SU-DHL-6 (cell line): Measurements from ENCODE around the gene DNER.

ENCODE experiments used
- H2AFZ ChIP-seq: fragments of 200-600 bp; sonication (generic); 2 replicates; pipeline ENCODE4 v1.6.1; 2014; ENCODE audit warnings: low read depth, mild to moderate bottlenecking, moderate library complexity, mixed read lengths, antibody characterized with exemption, low read length; ENCODE audit not compliant: severe bottlenecking
- H3F3A ChIP-seq: fragments of 200-600 bp; shearing (Covaris generic); 2 replicates; pipeline ENCODE4 v1.6.0; 2016; ENCODE audit warnings: antibody characterized with exemption, mild to moderate bottlenecking; ENCODE audit not compliant: insufficient read depth
- H3K27ac ChIP-seq: fragments of 200-600 bp; sonication (generic); 2 replicates; pipeline ENCODE4 v1.5.1; 2016; ENCODE audit warnings: low read depth, mild to moderate bottlenecking, low read length, moderate library complexity, mixed read lengths
- H3K27me3 ChIP-seq: fragments of 200-600 bp; sonication (generic), shearing (Covaris generic); 2 replicates; pipeline ENCODE4 v1.6.0; 2014; ENCODE audit warnings: mild to moderate bottlenecking, low read length
- H3K36me3 ChIP-seq: fragments of 200-600 bp; sonication (generic); 2 replicates; pipeline ENCODE4 v1.6.1; 2014; ENCODE audit warnings: mild to moderate bottlenecking, low read length, mixed read lengths
- H3K4me2 ChIP-seq: fragments of 300-600, 200-600 bp; shearing (Covaris generic), sonication (generic); 2 replicates; pipeline ENCODE4 v1.6.0; 2014; ENCODE audit warnings: low read length, low read depth, mild to moderate bottlenecking; ENCODE audit not compliant: poor library complexity, severe bottlenecking
- H3K4me3 ChIP-seq: fragments of 200-600 bp; sonication (generic); 2 replicates; pipeline ENCODE4 v1.5.1; 2014; ENCODE audit warnings: antibody characterized with exemption, low read length, mild to moderate bottlenecking, mixed read lengths; ENCODE audit not compliant: insufficient read depth, poor library complexity, severe bottlenecking
- H3K79me2 ChIP-seq: fragments of 200-600 bp; sonication (generic); 2 replicates; pipeline ENCODE4 v1.6.1; 2014; ENCODE audit warnings: mild to moderate bottlenecking, low read length, moderate library complexity; ENCODE audit not compliant: insufficient read depth
- H3K9ac ChIP-seq: fragments of 200-600 bp; sonication (generic); 2 replicates; pipeline ENCODE4 v1.7.0; 2014; ENCODE audit warnings: mild to moderate bottlenecking, low read length
- H3K9me2 ChIP-seq: fragments of 200-600 bp; sonication (generic); replicated peaks from 2 replicates; pipeline ENCODE4 v1.6.1; 2014; ENCODE audit warnings: low read length; ENCODE audit not compliant: insufficient read depth
- H3K9me3 ChIP-seq: fragments of 200-600 bp; sonication (generic); 2 replicates; pipeline ENCODE4 v1.6.1; 2014; ENCODE audit warnings: low read length, mixed read lengths; ENCODE audit not compliant: insufficient read depth
- H4K20me1 ChIP-seq: fragments of 200-600 bp; sonication (generic); 2 replicates; pipeline ENCODE4 v1.6.1; 2014; ENCODE audit warnings: low read depth, mild to moderate bottlenecking, antibody characterized with exemption, low read length, moderate library complexity, mixed read lengths
- EZH2phosphoT487 ChIP-seq: fragments of 200-600 bp; sonication (generic), shearing (Covaris generic); conservative IDR thresholded peaks from 2 replicates; pipeline ENCODE4 v1.6.1; 2018; ENCODE audit warnings: mild to moderate bottlenecking, antibody characterized with exemption, low read length, moderate library complexity, mixed read lengths
- TF ChIP-seq, protein P1 (sequence below): fragments of 200-600 bp; sonication (generic); IDR thresholded peaks from one replicate; pipeline ENCODE4 v1.5.1; 2017; ENCODE audit warnings: antibody characterized with exemption, mild to moderate bottlenecking, low read length, moderate library complexity; ENCODE audit not compliant: insufficient read depth, poor library complexity, severe bottlenecking

DNER gene

DNA sequence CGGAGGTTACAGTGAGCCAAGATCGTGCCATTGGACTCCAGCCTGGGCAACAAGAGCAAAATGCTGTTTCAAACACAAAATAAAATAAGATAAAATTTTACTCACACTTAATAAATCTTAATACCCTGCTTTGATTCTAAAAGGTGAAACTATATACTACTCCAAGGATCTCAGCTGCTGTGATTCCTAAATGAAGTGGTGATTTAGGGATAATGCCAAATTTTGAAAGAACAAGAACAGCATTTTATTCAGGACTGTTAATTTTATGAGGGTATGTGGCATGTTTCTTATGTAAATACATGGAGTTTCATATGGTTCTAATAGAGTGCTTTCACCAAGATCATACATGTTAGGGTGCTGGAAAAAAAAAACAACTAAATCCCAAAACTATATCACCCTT lies 243.6 kb downstream of the DNER start:
- Histone ChIP-seq H3K27me3 (no peaks in the 10 kb centered on the region), H3K27ac (no peak overlapping the region), H3K36me3 (no peaks in the 10 kb centered on the region), H3K9ac (no peak overlapping the region), H3F3A (no peaks in the 10 kb centered on the region), H4K20me1 (no peaks in the 10 kb centered on the region), H3K9me2 (no peaks in the 10 kb centered on the region), H3K9me3 (no peaks in the 10 kb centered on the region), H3K4me3 (no peak overlapping the region), H3K79me2 (no peaks in the 10 kb centered on the region), H3K4me2 (no peak overlapping the region), H2AFZ (no peak overlapping the region)
- TF ChIP-seq, protein P1, sequence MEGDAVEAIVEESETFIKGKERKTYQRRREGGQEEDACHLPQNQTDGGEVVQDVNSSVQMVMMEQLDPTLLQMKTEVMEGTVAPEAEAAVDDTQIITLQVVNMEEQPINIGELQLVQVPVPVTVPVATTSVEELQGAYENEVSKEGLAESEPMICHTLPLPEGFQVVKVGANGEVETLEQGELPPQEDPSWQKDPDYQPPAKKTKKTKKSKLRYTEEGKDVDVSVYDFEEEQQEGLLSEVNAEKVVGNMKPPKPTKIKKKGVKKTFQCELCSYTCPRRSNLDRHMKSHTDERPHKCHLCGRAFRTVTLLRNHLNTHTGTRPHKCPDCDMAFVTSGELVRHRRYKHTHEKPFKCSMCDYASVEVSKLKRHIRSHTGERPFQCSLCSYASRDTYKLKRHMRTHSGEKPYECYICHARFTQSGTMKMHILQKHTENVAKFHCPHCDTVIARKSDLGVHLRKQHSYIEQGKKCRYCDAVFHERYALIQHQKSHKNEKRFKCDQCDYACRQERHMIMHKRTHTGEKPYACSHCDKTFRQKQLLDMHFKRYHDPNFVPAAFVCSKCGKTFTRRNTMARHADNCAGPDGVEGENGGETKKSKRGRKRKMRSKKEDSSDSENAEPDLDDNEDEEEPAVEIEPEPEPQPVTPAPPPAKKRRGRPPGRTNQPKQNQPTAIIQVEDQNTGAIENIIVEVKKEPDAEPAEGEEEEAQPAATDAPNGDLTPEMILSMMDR, result no peak
- no peak for TF ChIP-seq EZH2phosphoT487

DNA sequence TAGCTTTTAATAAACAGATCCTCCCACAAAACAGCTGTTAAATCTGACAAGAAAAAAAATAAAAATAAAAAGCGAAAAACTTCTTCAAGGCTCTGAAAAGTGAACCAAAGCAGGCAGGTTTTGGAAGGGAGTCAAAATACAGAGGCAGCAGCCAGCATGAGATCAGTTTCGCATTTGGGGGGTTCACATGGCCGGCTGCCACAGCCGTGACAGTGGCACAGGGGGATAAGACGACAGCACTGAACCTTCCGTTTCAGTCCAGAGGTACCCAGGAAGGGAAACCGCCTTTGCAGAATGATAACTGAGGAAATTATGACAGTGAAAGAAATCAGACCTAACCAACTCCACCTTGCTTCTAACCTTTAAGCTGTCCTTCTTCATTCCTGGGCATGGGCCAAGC lies 246.6 kb downstream of the DNER start:
- H3K27ac ChIP-seq, result no peak overlapping the region
- no peaks in the 10 kb centered on the region for H3K36me3 ChIP-seq
- H2AFZ ChIP-seq, result no peak overlapping the region
- H3F3A ChIP-seq, result no peaks in the 10 kb centered on the region
- no peaks in the 10 kb centered on the region for H3K9me2 ChIP-seq
- no peak overlapping the region for H3K9ac ChIP-seq
- no peak overlapping the region for H3K4me3 ChIP-seq
- no peak for TF ChIP-seq EZH2phosphoT487
- TF ChIP-seq, protein P1, result no peak
- no peaks in the 10 kb centered on the region for H3K9me3 ChIP-seq
- H3K4me2 ChIP-seq, result no peak overlapping the region
- no peaks in the 10 kb centered on the region for H3K27me3 ChIP-seq
- no peaks in the 10 kb centered on the region for H3K79me2 ChIP-seq
- no peaks in the 10 kb centered on the region for H4K20me1 ChIP-seq

DNA sequence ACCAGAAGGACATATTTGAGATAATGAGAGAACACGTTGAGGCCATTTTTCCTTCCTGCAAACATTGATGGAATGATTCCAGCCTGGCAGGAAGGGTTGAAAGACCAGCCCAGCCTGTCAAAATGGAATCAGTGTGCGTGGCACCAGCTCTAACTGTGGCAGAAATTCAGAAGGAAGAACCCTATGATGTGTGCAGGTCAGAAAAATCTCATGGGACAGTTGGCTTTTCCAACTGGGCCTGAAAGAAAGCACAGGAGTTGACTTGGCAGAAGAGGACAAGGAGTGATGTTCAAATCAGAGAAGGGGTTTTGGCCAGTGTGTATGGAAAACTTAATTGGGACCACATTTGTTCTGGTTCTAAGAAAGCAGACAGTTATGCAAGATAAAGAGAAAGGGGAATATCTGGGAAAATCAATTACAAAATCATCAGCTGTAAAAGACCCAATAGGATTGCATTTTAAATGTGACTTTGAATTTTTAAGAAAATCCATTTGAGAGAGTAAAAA lies 250.5 kb downstream of the DNER start:
- no peaks in the 10 kb centered on the region for H3K9me2 ChIP-seq
- H3K4me3 ChIP-seq, result no peak overlapping the region
- H3K36me3 ChIP-seq, result no peaks in the 10 kb centered on the region
- H3K27ac ChIP-seq, result no peak overlapping the region
- no peaks in the 10 kb centered on the region for H3F3A ChIP-seq
- H2AFZ ChIP-seq, result no peak overlapping the region
- H3K79me2 ChIP-seq, result no peaks in the 10 kb centered on the region
- H3K9me3 ChIP-seq, result no peaks in the 10 kb centered on the region
- no peak overlapping the region for H3K9ac ChIP-seq
- no peak overlapping the region for H3K4me2 ChIP-seq
- H4K20me1 ChIP-seq, result no peaks in the 10 kb centered on the region
- no peaks in the 10 kb centered on the region for H3K27me3 ChIP-seq
- no peak for TF ChIP-seq EZH2phosphoT487
- TF ChIP-seq, protein P1, result no peak
